Common myeloid progenitor, CD34-positive (primary cell): ENCODE data around the gene PHF11.

ENCODE experiments used
- CTCF ChIA-PET: fragments of 350-600 bp; sonication (Branson Sonifier 250); formaldehyde crosslinking; loops from one replicate; lab custom pipeline; 2021; ENCODE audit warnings: antibody characterized with exemption; lab: Charles Lee
- POLR2A ChIA-PET: fragments of 350-600 bp; sonication (Branson Sonifier 250); formaldehyde crosslinking; loops from one replicate; lab custom pipeline; 2021; ENCODE audit warnings: antibody characterized with exemption; lab: Charles Lee
- DNase-seq, 3 donors: peaks; one replicate each; pipeline versions ENCODE4 v3.0.0 to v3.0.0-alpha.2; 2013
- H3K27ac ChIP-seq, 2 experiments: 1 replicate in 1 of 2; 2 replicates in 1 of 2; pipeline ENCODE4 v1.7.0; 2013; ENCODE audit warnings: inconsistent platforms in 2 of 2, low read length in 2 of 2, mild to moderate bottlenecking in 2 of 2, low read depth in 1 of 2, moderate library complexity in 1 of 2; ENCODE audit not compliant: severe bottlenecking in 2 of 2, insufficient read depth in 1 of 2, poor library complexity in 1 of 2
- H3K27me3 ChIP-seq, 5 experiments: replicated peaks in 2 of 5; 1 replicate in 3 of 5; 2 replicates in 2 of 5; pipeline versions ENCODE4 v1.6.1 to v1.7.0; 2013; ENCODE audit warnings: low read length in 4 of 5, mild to moderate bottlenecking in 2 of 5, moderate library complexity in 2 of 5, inconsistent platforms in 1 of 5; ENCODE audit not compliant: insufficient read depth in 5 of 5, control insufficient read depth in 4 of 5
- H3K36me3 ChIP-seq, 4 experiments: 1 replicate in 2 of 4; 2 replicates in 2 of 4; pipeline versions ENCODE4 v1.6.1 to v1.7.0; 2013; ENCODE audit warnings: low read length in 3 of 4, control low read depth in 1 of 4, mild to moderate bottlenecking in 1 of 4; ENCODE audit not compliant: control insufficient read depth in 4 of 4, insufficient read depth in 4 of 4
- H3K4me1 ChIP-seq, 4 experiments: 1 replicate in 3 of 4; 2 replicates in 1 of 4; pipeline versions ENCODE4 v1.6.1 to v1.7.1; 2013; ENCODE audit warnings: low read length in 3 of 4, mild to moderate bottlenecking in 3 of 4, control low read depth in 1 of 4, inconsistent platforms in 1 of 4, moderate library complexity in 1 of 4; ENCODE audit not compliant: control insufficient read depth in 4 of 4, insufficient read depth in 4 of 4; ENCODE audit errors: control extremely low read depth in 1 of 4
- H3K4me3 ChIP-seq, 7 experiments: 1 replicate in 4 of 7; 2 replicates in 3 of 7; pipeline versions ENCODE4 v1.5.1 to v1.7.0; 2013; ENCODE audit warnings: mild to moderate bottlenecking in 7 of 7, low read length in 6 of 7, moderate library complexity in 6 of 7, inconsistent platforms in 2 of 7, low read depth in 2 of 7, control low read depth in 1 of 7; ENCODE audit not compliant: insufficient read depth in 4 of 7, control insufficient read depth in 1 of 7; ENCODE audit errors: extremely low read depth in 1 of 7
- H3K9me3 ChIP-seq, 5 experiments: 1 replicate in 4 of 5; 2 replicates in 1 of 5; pipeline versions ENCODE4 v1.6.1 to v1.7.1; 2013; ENCODE audit warnings: low read length in 4 of 5, mild to moderate bottlenecking in 2 of 5, inconsistent platforms in 1 of 5, low read depth in 1 of 5, moderate library complexity in 1 of 5; ENCODE audit not compliant: control insufficient read depth in 4 of 5, insufficient read depth in 2 of 5; ENCODE audit errors: control extremely low read depth in 1 of 5
- WGBS: methylation state at CpG from one replicate; pipeline ENCODE4 v1.1.5; 2013; ENCODE audit not compliant: insufficient coverage; 5-methylcytosine and 5-hydroxymethylcytosine counted together

The PHF11 gene

DNA sequence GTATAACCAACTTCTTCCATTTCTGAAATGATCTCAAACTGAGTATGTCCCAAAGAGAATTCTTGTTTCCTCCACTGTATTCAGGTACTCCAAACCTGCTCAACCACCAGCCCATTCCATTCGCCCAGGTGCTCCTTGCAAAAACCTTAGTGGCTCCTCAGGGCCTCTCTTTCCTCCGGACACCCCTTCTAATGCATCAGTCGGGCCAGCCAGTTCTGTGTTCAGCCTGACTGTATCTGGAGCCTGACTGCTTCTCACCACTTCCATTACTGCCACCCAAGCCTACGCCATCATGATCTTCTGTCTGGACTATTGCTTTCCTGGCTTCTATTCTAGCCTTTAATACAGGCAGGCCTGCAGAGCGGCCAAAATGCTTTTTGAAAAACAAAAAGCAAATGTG lies 1.5 kb downstream of the PHF11 start:
- ChIA-PET POLR2A (interaction anchor here (0.6 kb wide), 1 partner anchor 110 kb away, joined by 6 read pairs; no protein-coding TSS in a partner anchor), CTCF (interaction anchor here (0.8 kb wide), 1 partner anchor 109 kb away, joined by 3 read pairs; no protein-coding TSS in a partner anchor)
- peak overlapping the region in 1 of 7 experiments; percentile 92 for H3K4me3 ChIP-seq
- 94% methylated on average over 4 of the region's 5 CpGs for WGBS
- no peaks in the 10 kb centered on the region for H3K9me3 ChIP-seq
- H3K27ac ChIP-seq: peak overlapping the region in 1 of 2 experiments; percentile 44
- DNase-seq: no peak
- peaks cover under 1 to 22% (median 14%) of the 10 kb centered on the region in 4 experiments for H3K36me3 ChIP-seq
- H3K27me3 ChIP-seq: no peaks in the 10 kb centered on the region
- H3K4me1 ChIP-seq: peaks cover 2 to 25% (median 16%) of the 10 kb centered on the region in 4 experiments

DNA sequence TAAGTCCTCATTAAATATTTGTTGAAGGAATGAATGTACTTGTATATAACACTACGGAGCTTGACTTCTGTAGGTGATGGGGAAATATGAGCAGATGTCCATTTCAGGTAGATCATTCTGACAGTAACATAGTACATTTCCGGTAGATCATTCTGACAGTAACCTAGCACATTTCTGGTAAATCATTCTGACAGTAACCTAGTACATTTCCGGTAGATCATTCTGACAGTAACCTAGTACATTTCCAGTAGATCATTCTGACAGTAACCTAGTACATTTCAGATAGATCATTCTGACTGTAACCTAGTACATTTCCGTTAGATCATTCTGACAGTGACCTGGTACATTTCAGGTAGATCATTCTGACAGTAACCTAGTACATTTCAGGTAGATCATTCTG lies 2.5 kb downstream of the PHF11 start:
- H3K36me3 ChIP-seq: peaks cover 4 to 21% (median 15%) of the 10 kb centered on the region in 4 experiments
- WGBS: 97% methylated on average over 3 of the region's 4 CpGs
- no peak overlapping the region for H3K4me3 ChIP-seq
- no peak for DNase-seq
- H3K27me3 ChIP-seq: no peaks in the 10 kb centered on the region
- POLR2A ChIA-PET: no interaction called here
- no peaks in the 10 kb centered on the region for H3K9me3 ChIP-seq
- H3K4me1 ChIP-seq: peaks cover 2 to 29% (median 19%) of the 10 kb centered on the region in 4 experiments
- no peak overlapping the region for H3K27ac ChIP-seq
- CTCF ChIA-PET: no interaction called here

DNA sequence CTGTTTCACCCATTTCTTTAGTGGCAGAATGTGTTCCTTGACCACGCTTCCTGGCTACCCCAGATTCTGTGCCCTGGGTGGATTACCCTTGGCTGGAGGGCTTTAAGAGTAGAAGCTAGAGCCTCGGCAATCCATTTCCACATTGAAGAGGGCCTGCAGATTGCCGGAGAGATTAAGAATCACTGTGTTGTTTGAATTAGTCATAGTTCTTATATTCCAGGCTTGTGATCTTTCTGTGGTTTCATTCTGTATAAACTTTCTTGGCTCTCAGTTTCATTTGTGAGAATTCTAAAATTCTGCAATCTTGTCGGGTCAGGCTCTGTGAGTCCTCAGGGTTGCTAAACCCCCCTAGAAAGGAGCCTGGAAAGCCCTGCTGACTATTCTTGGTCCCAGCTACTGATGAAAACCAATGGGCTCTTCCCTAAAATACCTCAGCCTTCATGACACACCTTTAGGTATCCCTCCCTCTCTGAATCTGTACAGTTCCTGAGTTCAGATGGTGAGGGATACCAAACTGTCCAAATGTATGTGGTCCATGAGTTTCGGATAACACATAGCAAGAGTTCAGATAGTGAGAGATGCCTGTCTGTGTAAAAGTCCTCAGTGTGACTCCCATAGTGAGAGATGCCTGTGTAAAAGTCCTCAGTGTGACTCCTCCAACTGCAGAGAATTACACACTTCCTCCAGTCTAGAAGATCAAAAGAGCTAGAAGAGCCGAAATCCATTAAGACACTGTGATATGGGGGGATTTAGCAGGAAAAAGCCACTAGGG lies 4.3 kb downstream of the PHF11 start:
- 75% methylated on average over 2 of the region's 6 CpGs for WGBS
- ChIA-PET CTCF (interaction anchor here (1.4 kb wide), 1 partner anchor 19 kb away, joined by 3 read pairs; no protein-coding TSS in a partner anchor), POLR2A (no interaction called here)
- peaks cover 7 to 26% (median 16%) of the 10 kb centered on the region in 4 experiments for H3K36me3 ChIP-seq
- H3K4me3 ChIP-seq: no peak overlapping the region
- H3K27me3 ChIP-seq: no peaks in the 10 kb centered on the region
- no peaks in the 10 kb centered on the region for H3K9me3 ChIP-seq
- peaks cover 0 to 20% (median 8%) of the 10 kb centered on the region in 4 experiments for H3K4me1 ChIP-seq
- H3K27ac ChIP-seq: no peak overlapping the region
- peak in 1 of 3 donors; percentile 24 for DNase-seq

DNA sequence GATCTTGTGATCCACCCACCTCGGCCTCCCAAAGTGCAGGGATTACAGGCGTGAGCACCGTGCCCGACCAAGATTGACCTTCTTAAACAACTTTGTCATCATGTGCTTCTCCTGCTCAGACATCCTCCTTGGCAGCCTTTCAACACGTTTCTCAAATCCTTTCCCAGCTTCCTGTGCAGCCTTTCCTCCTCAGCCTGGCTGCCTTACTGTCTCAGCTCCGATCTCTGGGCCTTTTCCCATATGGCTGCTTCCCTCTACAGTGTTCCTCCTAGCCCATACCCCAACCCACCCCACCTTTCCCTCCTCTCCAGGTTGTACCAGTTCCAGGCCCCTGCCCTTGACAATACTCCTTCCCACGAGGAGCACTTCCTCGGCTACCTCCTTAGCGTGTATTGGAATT lies 7.2 kb downstream of the PHF11 start:
- no peak overlapping the region for H3K4me3 ChIP-seq
- H3K36me3 ChIP-seq: peaks cover 13 to 26% (median 18%) of the 10 kb centered on the region in 4 experiments
- no peaks in the 10 kb centered on the region for H3K9me3 ChIP-seq
- POLR2A ChIA-PET: no interaction called here
- no peak for DNase-seq
- no peak overlapping the region for H3K27ac ChIP-seq
- H3K27me3 ChIP-seq: no peaks in the 10 kb centered on the region
- peaks cover 0 to 8% (median 1%) of the 10 kb centered on the region in 4 experiments for H3K4me1 ChIP-seq
- CTCF ChIA-PET: interaction anchor here (0.9 kb wide), 1 partner anchor 52 kb away, joined by 3 read pairs; no protein-coding TSS in a partner anchor
- 44% methylated on average over 9 of the region's 9 CpGs for WGBS

DNA sequence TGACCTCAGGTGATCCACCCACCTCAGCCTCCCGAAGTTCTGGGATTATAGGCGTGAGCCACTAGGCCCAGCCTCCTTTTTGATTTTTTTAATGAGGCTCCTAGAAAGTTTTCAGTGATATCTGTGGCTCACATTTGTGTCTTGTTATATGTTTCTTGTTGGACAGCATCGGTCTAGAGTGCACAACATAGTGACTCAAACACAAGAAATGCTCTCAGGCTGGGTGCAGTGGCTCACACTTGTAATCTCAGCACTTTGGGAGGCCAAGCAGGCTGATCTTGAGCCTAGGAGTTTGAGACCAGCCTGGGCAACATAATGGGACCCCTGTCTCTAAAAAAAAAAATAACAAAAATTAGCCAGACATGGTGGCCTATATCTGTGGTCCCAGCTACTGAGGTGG lies 8.2 kb downstream of the PHF11 start:
- 100% methylated on average over 3 of the region's 3 CpGs for WGBS
- peaks cover 0 to 8% (median 1%) of the 10 kb centered on the region in 4 experiments for H3K4me1 ChIP-seq
- H3K36me3 ChIP-seq: peaks cover 13 to 18% (median 15%) of the 10 kb centered on the region in 4 experiments
- no peak for DNase-seq
- H3K27ac ChIP-seq: no peak overlapping the region
- no peak overlapping the region for H3K4me3 ChIP-seq
- ChIA-PET POLR2A (interaction anchor here (0.6 kb wide), 1 partner anchor 222 kb away, joined by 3 read pairs; no protein-coding TSS in a partner anchor), CTCF (interaction anchor here (0.5 kb wide), 1 partner anchor 99 kb away, joined by 3 read pairs; no protein-coding TSS in a partner anchor)
- no peaks in the 10 kb centered on the region for H3K27me3 ChIP-seq
- no peaks in the 10 kb centered on the region for H3K9me3 ChIP-seq

DNA sequence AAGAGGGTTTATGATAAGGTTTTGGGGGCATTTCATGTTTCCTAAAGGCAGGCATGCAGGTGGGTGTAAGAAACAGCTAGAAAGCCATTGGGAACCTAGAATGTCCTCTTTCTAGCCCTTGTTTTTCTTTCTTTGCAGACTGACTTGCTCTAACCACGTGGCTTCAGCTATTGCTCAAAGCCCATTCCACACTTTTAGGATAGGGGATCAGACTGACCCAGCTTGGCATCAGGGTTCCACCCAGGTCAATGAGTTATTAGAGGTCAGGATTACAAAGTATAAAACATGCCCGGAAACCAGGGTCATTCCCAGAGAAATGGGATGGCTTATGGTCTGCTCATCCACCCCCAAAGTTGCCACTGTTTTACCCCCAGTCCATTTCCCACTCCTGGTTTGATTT lies 16.8 kb downstream of the PHF11 start:
- POLR2A ChIA-PET: interaction anchor here (0.6 kb wide), 1 partner anchor 110 kb away, joined by 3 read pairs; no protein-coding TSS in a partner anchor
- CTCF ChIA-PET: interaction anchor here (1.3 to 1.9 kb wide), 3 partner anchors 10 to 45 kb away, joined by 3 to 6 read pairs (median 4); no protein-coding TSS in a partner anchor

More for the DNA sequence above, 16.8 kb downstream of the PHF11 start:
- peaks cover 21 to 51% (median 32%) of the 10 kb centered on the region in 4 experiments for H3K36me3 ChIP-seq
- H3K4me1 ChIP-seq: no peaks in the 10 kb centered on the region
- no peak for DNase-seq
- H3K4me3 ChIP-seq: no peak overlapping the region
- H3K9me3 ChIP-seq: no peaks in the 10 kb centered on the region
- no peaks in the 10 kb centered on the region for H3K27me3 ChIP-seq
- 100% methylated on average over 2 of the region's 2 CpGs for WGBS
- H3K27ac ChIP-seq: no peak overlapping the region
